ELF-1 (cell line): Measurements from ENCODE around the gene TMEM131.
A peak's percentile ranks its signal among the peaks of the same experiment; 100 is the strongest.
"Not testable (repeated sequence)": the region's sequence is repeated elsewhere in the genome, so short reads cannot be mapped to it uniquely, and the experiment has no call there.

Source experiments
- DNase-seq: peaks from one replicate; pipeline ENCODE4 v3.0.0-alpha.2; 2016; ENCODE audit warnings: low read depth, low spot score

TMEM131 gene

DNA sequence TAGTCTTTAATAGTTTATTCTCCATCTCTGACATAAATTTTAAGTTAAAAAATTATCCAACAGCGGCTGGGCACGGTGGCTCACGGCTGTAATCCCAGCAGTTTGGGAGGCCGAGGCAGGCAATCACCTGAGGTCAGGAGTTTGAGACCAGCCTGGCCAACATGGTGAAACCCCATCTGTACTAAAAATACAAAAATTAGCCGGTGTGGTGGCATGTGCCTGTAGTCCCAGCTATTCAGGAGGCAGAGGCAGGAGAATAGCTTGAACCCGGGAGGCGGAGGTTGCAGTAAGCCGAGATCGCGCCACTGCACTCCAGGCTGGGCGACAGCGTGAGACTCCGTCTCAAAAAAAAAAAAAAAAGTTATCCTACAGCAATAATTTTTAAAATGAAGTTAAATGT, 39.0 kb downstream of the TMEM131 start:
- DNase-seq = not testable (repeated sequence)

DNA sequence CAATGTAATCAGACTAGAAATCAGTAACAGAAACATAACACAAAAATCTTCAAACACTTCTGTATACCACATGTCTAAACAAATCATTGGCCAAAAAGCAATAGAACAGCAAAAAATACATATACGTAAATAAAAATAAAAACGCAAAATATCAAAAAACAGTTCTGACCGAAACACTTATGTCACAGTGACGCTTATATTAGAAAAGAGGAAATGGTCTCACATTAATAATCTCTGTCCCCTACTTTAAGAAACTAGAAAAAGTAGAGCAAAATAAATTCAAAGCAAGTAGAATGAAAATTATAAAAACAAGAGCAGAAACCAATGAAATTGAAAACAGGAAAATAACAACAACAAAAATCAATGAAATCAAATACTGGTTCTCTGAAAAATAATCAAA, 41.9 kb downstream of the TMEM131 start:
- DNase-seq = no peak

GRCh38 chr2:97952357-97952756, 43.4 kb downstream of the TMEM131 start:
- no peak for DNase-seq

GRCh38 chr2:97951155-97951680, 44.5 kb downstream of the TMEM131 start:
- DNase-seq = peak; percentile 11

DNA sequence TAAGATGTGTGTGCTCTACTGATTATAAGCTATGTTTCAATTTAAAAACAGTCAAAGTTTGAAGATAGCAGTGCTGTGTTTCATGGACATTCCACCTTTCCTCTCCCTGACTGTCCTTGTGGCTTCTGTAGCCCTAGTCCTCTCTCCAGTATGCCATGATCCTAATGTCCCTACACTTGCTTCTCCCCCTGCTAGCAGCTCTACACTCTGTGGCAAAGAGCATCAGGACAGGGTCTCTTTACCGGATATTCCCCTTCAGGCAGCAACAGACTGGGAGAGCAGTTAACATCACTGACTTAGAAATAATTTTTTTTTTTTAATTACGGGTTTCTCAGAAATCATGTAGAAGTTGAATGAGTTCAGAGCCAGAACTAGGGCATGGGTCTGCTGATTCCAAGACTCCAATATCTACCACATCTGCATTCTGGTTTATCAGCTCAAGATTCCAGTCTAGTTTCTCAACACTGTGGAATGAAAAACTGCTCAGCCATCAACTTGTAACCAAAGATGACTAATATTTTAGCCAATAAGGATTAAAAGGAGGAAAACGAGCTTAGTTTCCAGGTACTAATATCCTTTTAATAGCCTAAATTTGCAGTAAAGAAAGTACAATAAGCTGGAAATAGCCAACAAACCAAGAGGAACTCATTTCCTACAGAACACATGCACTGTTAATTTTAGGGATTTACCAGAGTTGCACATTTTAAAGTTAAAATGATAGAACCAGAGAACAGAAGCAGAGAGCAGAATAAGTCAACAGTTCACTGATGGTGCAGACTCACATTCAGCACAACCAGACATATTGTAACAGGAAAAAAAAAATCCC, 45.2 kb downstream of the TMEM131 start:
- DNase-seq = no peak

DNA sequence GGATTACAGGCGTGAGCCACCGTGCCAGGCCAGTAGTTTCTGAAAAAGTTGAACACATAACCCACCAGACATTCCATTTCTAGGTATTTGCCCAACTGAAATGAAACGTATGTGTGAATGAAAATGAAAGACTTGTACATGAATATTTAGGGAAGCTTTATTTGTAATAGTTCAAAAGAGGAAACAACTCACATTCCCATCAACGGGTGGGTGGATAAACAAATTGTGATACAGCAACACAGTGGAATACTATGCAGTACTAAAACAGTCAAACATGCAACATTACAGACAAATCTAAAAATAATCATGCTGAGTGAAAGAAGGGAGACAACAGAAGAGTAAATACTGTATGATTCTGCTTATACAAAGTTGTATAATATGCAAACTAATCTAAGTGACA, 46.8 kb downstream of the TMEM131 start:
- DNase-seq = no peak

- DNase-seq = no peak
Observed at GRCh38 chr2:97945791-97946190, 50.0 kb downstream of the TMEM131 start.

GRCh38 chr2:97936881-97937280, 58.9 kb downstream of the TMEM131 start:
- no peak for DNase-seq

GRCh38 chr2:97936199-97936598, 59.5 kb downstream of the TMEM131 start:
- peak; percentile 91 for DNase-seq

GRCh38 chr2:97935719-97936161, 60.0 kb downstream of the TMEM131 start:
- DNase-seq = peak; percentile 82

- DNase-seq = no peak
Observed at GRCh38 chr2:97932975-97933662, 62.6 kb downstream of the TMEM131 start.

DNA sequence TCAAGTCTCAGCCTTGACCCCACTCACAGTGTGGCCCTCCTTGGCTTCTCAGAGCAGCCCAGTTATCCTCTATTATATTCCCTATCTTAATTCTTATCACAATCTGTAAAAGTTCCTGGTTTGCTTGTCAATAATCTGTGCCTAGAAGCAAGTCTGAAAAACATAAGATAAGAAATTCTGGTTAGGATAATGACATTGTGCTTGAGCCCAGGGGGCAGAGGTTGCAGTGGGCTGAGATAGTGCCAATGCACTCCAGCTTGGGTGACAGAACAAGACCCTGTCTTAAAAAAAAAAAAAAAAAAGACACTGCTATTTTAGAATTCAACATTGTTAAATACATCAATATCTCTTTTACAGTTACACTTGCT, 63.9 kb downstream of the TMEM131 start:
- no peak for DNase-seq

GRCh38 chr2:97931118-97931857, 64.5 kb downstream of the TMEM131 start:
- DNase-seq = no peak

DNA sequence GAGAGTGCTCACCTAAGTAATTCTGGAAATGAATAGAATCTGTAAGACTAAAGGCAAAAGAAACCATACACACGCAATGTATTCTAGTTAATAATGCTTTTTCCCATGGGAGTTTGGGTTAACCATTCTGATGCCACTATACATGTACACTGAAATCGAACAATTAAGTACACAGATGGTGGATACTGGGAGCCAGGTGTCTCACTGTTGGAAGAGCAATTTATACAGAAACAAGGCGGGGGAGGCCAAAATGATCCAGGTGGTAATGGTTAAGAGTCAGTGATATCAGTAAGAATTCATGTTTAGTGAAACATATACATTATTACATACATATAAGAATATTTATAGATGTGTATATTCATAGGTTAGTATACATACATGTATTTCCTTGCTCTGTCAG, 67.2 kb downstream of the TMEM131 start:
- DNase-seq = no peak

- no peak for DNase-seq
Observed at GRCh38 chr2:97926946-97927345, 68.8 kb downstream of the TMEM131 start.

DNA sequence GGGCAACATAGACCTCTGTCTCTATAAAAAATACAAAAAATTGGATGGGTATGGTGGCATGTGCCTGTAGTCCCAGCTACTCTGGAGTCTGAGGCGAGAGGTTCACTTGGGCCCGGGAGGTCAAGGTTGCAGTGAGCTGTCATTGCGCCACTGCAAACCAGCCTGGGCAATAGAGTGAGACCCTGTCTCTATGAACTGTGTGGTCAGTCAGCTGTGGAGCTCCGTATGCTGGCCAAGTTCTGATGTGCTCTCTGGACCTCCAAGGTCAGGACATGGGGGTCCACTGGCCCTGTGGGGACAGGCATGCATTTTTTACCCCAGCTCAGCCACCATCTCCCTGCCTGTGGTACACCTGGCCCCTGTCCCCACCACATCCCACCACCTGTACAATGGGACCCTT, 71.6 kb downstream of the TMEM131 start:
- DNase-seq = no peak

GRCh38 chr2:97919858-97920257, 75.9 kb downstream of the TMEM131 start:
- no peak for DNase-seq

GRCh38 chr2:97918818-97919217, 76.9 kb downstream of the TMEM131 start:
- no peak for DNase-seq

DNA sequence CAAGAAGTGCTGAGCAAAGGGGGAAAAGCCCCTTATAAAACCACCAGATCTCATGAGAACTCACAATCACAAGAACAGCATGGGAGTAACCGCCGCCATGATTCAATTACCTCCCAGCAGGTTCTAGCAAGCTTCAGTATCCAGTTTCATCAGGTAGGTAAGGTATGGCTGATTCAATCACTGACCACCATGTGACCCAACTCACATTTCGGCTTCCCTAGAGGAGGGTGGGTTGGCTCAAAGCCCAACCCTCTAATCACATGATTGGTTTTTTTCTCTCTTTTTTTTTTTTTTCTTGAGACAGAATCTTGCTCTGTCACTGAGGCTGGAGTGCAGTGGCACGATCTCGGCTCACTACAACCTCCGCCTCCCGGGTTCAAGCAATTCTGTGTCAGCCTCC, 78.1 kb downstream of the TMEM131 start:
- peak; percentile 50 for DNase-seq

GRCh38 chr2:97914691-97915213, 81.0 kb downstream of the TMEM131 start:
- no peak for DNase-seq

DNA sequence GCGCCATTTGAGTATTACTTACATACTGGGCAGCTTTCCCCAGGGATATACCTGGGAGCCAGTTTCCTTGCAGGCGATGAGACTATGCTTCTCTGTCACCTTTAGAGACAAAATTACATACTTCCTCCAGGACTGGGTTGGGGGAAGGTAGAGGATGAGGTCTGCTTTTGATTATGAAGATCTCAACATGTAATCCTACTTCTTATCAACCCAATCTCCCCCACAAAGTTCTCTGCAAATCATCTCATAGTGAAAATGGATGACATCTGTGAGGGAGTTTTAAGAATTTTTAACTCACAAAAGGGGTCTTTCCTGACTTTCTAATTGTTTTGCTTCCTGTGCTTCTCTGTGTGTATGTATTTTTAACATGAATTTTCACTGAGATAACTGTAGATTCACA, 81.9 kb downstream of the TMEM131 start:
- DNase-seq = no peak
